ENCODE measurements around the gene CHDH.

Gene CHDH

DNA sequence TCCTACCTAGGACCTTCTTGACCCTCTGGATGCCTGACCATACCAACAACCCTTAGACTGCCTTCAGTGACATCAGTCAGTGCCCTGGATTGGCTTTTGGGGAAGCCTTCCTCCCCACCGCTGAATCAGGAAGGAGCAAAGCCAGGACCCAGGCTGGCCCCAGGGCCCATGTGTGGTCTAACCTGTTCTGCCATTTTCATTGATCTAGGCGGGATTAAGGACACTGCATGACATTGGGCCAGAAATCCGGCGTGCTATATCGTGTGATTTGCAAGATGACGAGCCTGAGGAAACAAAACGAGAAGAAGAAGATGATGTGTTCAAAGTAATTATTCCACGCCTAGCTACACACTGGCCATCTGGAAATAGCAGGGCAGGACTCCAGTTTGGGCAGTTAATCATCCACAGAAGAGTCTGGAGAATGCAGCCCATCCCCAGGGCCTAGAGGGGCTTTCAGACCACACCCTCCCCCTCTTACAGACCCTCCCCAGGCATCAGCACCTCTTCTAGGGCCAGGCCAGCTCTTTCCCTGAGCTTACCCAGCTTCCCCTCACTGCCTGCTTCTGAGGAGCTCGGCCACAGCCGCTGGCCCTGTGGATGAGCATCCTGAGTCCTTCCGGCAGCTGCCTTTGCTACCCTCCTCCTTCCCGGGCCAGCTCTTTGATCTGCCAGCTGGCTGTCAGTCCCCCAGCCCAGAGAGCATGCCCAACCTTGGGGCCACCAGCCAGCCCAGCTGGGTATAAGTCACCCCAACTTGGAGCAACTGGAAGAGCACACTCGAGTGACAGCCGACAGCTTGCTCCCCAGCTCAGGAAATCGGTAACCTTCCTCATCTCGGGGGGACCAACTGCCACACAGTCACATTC lies 45.9 kb downstream of the CHDH start:
- Histone ChIP-seq H3K9me2 (replicated peaks; ENCODE audit: control insufficient read depth, low read length) (no peaks in the 10 kb centered on the region), H3K27me3 (ENCODE audit: control insufficient read depth, low read length) (no peaks in the 10 kb centered on the region; the same call in 1 of the 2 replicates), H3K27ac (ENCODE audit: low read depth, low read length) (no peak overlapping the region), H3K4me2 (ENCODE audit: low read length) (no peak overlapping the region), H3K79me2 (ENCODE audit: control insufficient read depth, low read length) (no peaks in the 10 kb centered on the region), H4K20me1 (ENCODE audit: control insufficient read depth, insufficient read depth, low read depth, low read length) (no peaks in the 10 kb centered on the region), H3F3A (ENCODE audit: control insufficient read depth, insufficient read depth) (no peaks in the 10 kb centered on the region), H3K36me3 (ENCODE audit: control insufficient read depth, low read length) (no peaks in the 10 kb centered on the region), H3K4me1 (ENCODE audit: control insufficient read depth, low read length) (peaks cover 8% of the 10 kb centered on the region), H3K9me3 (ENCODE audit: control insufficient read depth, insufficient read depth, low read length) (no peaks in the 10 kb centered on the region), H3K4me3 (ENCODE audit: low read length) (no peak overlapping the region)
- TF ChIP-seq EZH2phosphoT487 (IDR thresholded peaks at IDR 0.05; ENCODE audit: borderline replicate concordance, low read length) = no peak

DNA sequence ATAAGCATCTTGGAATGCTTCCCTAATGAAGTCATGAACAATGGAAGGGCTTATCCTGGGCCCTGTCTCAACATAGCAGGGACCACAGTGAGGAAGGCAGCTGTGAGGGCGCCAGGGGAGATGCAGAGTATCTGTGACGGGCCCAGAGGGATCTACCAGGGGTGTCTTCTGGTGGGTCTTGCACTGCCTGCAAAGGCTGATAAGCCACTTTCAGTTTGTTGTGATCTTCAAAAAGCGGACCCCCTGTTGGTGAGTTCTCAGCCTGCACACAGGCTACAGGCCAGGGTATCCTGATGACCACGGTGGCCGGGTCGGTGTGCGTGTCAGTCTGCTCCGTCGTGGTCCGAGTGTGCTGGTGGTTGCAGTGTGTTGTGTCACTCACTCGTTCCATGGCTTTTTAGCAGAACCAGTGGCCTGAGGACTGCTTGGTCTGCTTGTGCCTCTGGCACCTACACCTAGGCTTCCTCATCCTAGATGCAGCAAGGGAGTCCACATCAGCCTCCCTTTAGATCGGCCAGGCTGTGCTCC lies 46.8 kb downstream of the CHDH start:
- H3K9me2 ChIP-seq (replicated peaks; ENCODE audit: control insufficient read depth, low read length) = no peaks in the 10 kb centered on the region
- no peaks in the 10 kb centered on the region for H3K4me1 ChIP-seq (ENCODE audit: control insufficient read depth, low read length)
- no peaks in the 10 kb centered on the region for H3F3A ChIP-seq (ENCODE audit: control insufficient read depth, insufficient read depth)
- H3K36me3 ChIP-seq (ENCODE audit: control insufficient read depth, low read length) = no peaks in the 10 kb centered on the region
- H3K27ac ChIP-seq (ENCODE audit: low read depth, low read length) = no peak overlapping the region
- H3K9me3 ChIP-seq (ENCODE audit: control insufficient read depth, insufficient read depth, low read length) = no peaks in the 10 kb centered on the region
- TF ChIP-seq, protein P1, sequence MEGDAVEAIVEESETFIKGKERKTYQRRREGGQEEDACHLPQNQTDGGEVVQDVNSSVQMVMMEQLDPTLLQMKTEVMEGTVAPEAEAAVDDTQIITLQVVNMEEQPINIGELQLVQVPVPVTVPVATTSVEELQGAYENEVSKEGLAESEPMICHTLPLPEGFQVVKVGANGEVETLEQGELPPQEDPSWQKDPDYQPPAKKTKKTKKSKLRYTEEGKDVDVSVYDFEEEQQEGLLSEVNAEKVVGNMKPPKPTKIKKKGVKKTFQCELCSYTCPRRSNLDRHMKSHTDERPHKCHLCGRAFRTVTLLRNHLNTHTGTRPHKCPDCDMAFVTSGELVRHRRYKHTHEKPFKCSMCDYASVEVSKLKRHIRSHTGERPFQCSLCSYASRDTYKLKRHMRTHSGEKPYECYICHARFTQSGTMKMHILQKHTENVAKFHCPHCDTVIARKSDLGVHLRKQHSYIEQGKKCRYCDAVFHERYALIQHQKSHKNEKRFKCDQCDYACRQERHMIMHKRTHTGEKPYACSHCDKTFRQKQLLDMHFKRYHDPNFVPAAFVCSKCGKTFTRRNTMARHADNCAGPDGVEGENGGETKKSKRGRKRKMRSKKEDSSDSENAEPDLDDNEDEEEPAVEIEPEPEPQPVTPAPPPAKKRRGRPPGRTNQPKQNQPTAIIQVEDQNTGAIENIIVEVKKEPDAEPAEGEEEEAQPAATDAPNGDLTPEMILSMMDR (IDR thresholded peaks at IDR 0.05; ENCODE audit: low read depth, low read length, poor library complexity, severe bottlenecking) = no peak
- no peak for TF ChIP-seq EZH2phosphoT487 (IDR thresholded peaks at IDR 0.05; ENCODE audit: borderline replicate concordance, low read length)
- no peaks in the 10 kb centered on the region for H4K20me1 ChIP-seq (ENCODE audit: control insufficient read depth, insufficient read depth, low read depth, low read length)
- H3K4me3 ChIP-seq (ENCODE audit: low read length) = no peak overlapping the region
- no peaks in the 10 kb centered on the region for H3K79me2 ChIP-seq (ENCODE audit: control insufficient read depth, low read length)
- H3K4me2 ChIP-seq (ENCODE audit: low read length) = no peak overlapping the region
- H3K27me3 ChIP-seq (ENCODE audit: control insufficient read depth, low read length) = no peaks in the 10 kb centered on the region

DNA sequence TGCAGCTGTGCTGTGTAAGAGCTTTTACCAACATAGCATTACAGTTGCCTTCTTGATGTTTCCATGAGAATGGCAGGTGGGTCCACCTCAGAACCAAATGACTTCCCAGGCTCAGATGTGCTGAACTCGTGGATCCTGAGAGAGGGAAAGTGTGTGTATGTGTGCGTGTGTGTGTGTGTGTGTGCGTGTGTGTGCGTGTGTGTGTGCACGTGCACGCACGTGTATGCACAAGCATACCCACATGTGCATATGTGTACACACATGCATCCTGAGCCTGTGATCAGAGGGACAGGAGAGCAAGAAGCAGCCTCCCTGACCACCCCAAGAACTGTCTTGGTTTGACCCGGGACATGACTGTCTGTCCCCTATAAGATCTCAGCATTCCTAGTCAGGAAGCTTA lies 48.1 kb downstream of the CHDH start:
- Histone ChIP-seq H3K9me2 (replicated peaks; ENCODE audit: control insufficient read depth, low read length) (no peaks in the 10 kb centered on the region), H3F3A (ENCODE audit: control insufficient read depth, insufficient read depth) (no peaks in the 10 kb centered on the region)
- no peak for TF ChIP-seq EZH2phosphoT487 (IDR thresholded peaks at IDR 0.05; ENCODE audit: borderline replicate concordance, low read length)
- TF ChIP-seq, protein P1 (IDR thresholded peaks at IDR 0.05; ENCODE audit: low read depth, low read length, poor library complexity, severe bottlenecking) = no peak

More for the DNA sequence above, 48.1 kb downstream of the CHDH start:
- no peak overlapping the region for H3K4me3 ChIP-seq (ENCODE audit: low read length)
- H3K27me3 ChIP-seq (ENCODE audit: control insufficient read depth, low read length) = no peaks in the 10 kb centered on the region
- no peak overlapping the region for H3K27ac ChIP-seq (ENCODE audit: low read depth, low read length)
- H3K4me2 ChIP-seq (ENCODE audit: low read length) = no peak overlapping the region
- H3K4me1 ChIP-seq (ENCODE audit: control insufficient read depth, low read length) = no peaks in the 10 kb centered on the region
- no peaks in the 10 kb centered on the region for H3K9me3 ChIP-seq (ENCODE audit: control insufficient read depth, insufficient read depth, low read length)
- H3K36me3 ChIP-seq (ENCODE audit: control insufficient read depth, low read length) = no peaks in the 10 kb centered on the region
- H3K79me2 ChIP-seq (ENCODE audit: control insufficient read depth, low read length) = no peaks in the 10 kb centered on the region
- no peaks in the 10 kb centered on the region for H4K20me1 ChIP-seq (ENCODE audit: control insufficient read depth, insufficient read depth, low read depth, low read length)
